Activated CD4-positive, alpha-beta memory T cell treated with anti-CD3 and anti-CD28 coated beads, Interleukin-2, amount 10 ng/mL, durations not matched to agents 7 days and 5 days (primary cell): ENCODE measurements around the gene NEO1. TPM values are rescaled to one million over a fixed set of nuclear protein-coding genes. Genes with fewer than 3 reads are reported as not detected.
A peak's percentile ranks its signal among the peaks of the same experiment; 100 is the strongest.

Experiments used
- CTCF ChIA-PET: fragments of 350-600 bp; sonication (Branson Sonifier 250); formaldehyde crosslinking; loops from one replicate; lab custom pipeline; 2021; ENCODE audit warnings: antibody characterized with exemption, inconsistent platforms; lab: Charles Lee
- POLR2A ChIA-PET: fragments of 350-600 bp; sonication (Branson Sonifier 250); formaldehyde crosslinking; loops from one replicate; lab custom pipeline; 2021; ENCODE audit warnings: antibody characterized with exemption; lab: Charles Lee
- DNase-seq: peaks from one replicate; pipeline ENCODE4 v3.0.0-alpha.2; 2020
- H3K27ac Mint-ChIP-seq: one replicate; pipeline ENCODE4 v1.8.0; 2021; ENCODE audit warnings: mild to moderate bottlenecking, mixed read lengths
- H3K27me3 Mint-ChIP-seq: one replicate; pipeline ENCODE4 v1.8.0; 2021; ENCODE audit warnings: mixed read lengths
- H3K36me3 Mint-ChIP-seq: one replicate; pipeline ENCODE4 v1.8.0; 2021; ENCODE audit warnings: low read depth, mixed read lengths
- H3K4me1 Mint-ChIP-seq: one replicate; pipeline ENCODE4 v1.8.0; 2021; ENCODE audit warnings: mixed read lengths
- H3K4me3 Mint-ChIP-seq: one replicate; pipeline ENCODE4 v1.8.0; 2021; ENCODE audit warnings: mild to moderate bottlenecking, mixed read lengths
- H3K9me3 Mint-ChIP-seq: one replicate; pipeline ENCODE4 v1.8.0; 2021; ENCODE audit warnings: mixed read lengths
- total RNA-seq, 2 experiments: library from RNA; stranded (reverse); gene quantifications; one replicate each; pipeline ENCODE4 v1.2.3, GENCODE V29; 2021

Gene NEO1
- total RNA-seq, 2 experiments from 2014 or later: 7.6 to 8.3 TPM

- Mint-ChIP-seq H3K36me3 (peaks cover 33% of the 10 kb centered on the region), H3K27me3 (no peaks in the 10 kb centered on the region), H3K4me1 (peaks cover 49% of the 10 kb centered on the region), H3K4me3 (no peak overlapping the region), H3K9me3 (peaks cover 15% of the 10 kb centered on the region), H3K27ac (peak overlapping the region; percentile 76)
- peak; percentile 80 for DNase-seq
- ChIA-PET CTCF (interaction anchor here (1.3 to 2.2 kb wide), 4 partner anchors 12 to 40 kb away, joined by 4 to 8 read pairs (median 6); no protein-coding TSS in a partner anchor), POLR2A (interaction anchor here (1.0 to 1.2 kb wide), 4 partner anchors 11 to 441 kb away, joined by 3 to 4 read pairs (median 3); no protein-coding TSS in a partner anchor)
Observed at GRCh38 chr15:73225358-73226015, 173.2 kb downstream of the NEO1 start.

- Mint-ChIP-seq H3K27me3 (no peaks in the 10 kb centered on the region), H3K4me3 (no peak overlapping the region), H3K4me1 (peaks cover 49% of the 10 kb centered on the region), H3K27ac (peak overlapping the region; percentile 76), H3K36me3 (peaks cover 33% of the 10 kb centered on the region), H3K9me3 (peaks cover 15% of the 10 kb centered on the region)
- POLR2A ChIA-PET: interaction anchor here (1.0 to 1.6 kb wide), 7 partner anchors 10 to 442 kb away, joined by 3 to 5 read pairs (median 3); no protein-coding TSS in a partner anchor
- DNase-seq: no peak
- CTCF ChIA-PET: interaction anchor here (1.0 to 2.1 kb wide), 4 partner anchors 11 to 18 kb away, joined by 3 to 8 read pairs (median 6); no protein-coding TSS in a partner anchor
Observed at GRCh38 chr15:73226093-73226814, 174.0 kb downstream of the NEO1 start.

GRCh38 chr15:73227433-73228056 lies 175.3 kb downstream of the NEO1 start:
- Mint-ChIP-seq H3K4me3 (no peak overlapping the region), H3K27me3 (no peaks in the 10 kb centered on the region), H3K36me3 (peaks cover 30% of the 10 kb centered on the region), H3K4me1 (peaks cover 50% of the 10 kb centered on the region), H3K27ac (peak overlapping the region; percentile 54), H3K9me3 (peaks cover 12% of the 10 kb centered on the region)
- ChIA-PET POLR2A (interaction anchor here (0.7 to 1.6 kb wide), 3 partner anchors 10 to 38 kb away, joined by 3 to 4 read pairs (median 4); no protein-coding TSS in a partner anchor), CTCF (interaction anchor here (0.7 to 2.1 kb wide), 6 partner anchors 10 to 515 kb away, joined by 3 to 8 read pairs (median 3); no protein-coding TSS in a partner anchor)
- no peak for DNase-seq

- ChIA-PET CTCF (interaction anchor here (0.7 to 1.3 kb wide), 4 partner anchors 11 to 515 kb away, joined by 3 to 4 read pairs (median 3); no protein-coding TSS in a partner anchor), POLR2A (interaction anchor here (0.7 kb wide), 1 partner anchor 32 kb away, joined by 4 read pairs; no protein-coding TSS in a partner anchor)
- peaks cover 46% of the 10 kb centered on the region for H3K4me1 Mint-ChIP-seq
- H3K9me3 Mint-ChIP-seq: peaks cover 8% of the 10 kb centered on the region
- H3K36me3 Mint-ChIP-seq: peaks cover 26% of the 10 kb centered on the region
- no peak for DNase-seq
- H3K27me3 Mint-ChIP-seq: no peaks in the 10 kb centered on the region
- H3K4me3 Mint-ChIP-seq: no peak overlapping the region
- no peak overlapping the region for H3K27ac Mint-ChIP-seq
Observed at GRCh38 chr15:73228128-73228646, 175.9 kb downstream of the NEO1 start.

- H3K27ac Mint-ChIP-seq: no peak overlapping the region
- peaks cover 20% of the 10 kb centered on the region for H3K4me1 Mint-ChIP-seq
- no peaks in the 10 kb centered on the region for H3K9me3 Mint-ChIP-seq
- ChIA-PET CTCF (interaction anchor here (1.2 to 2.2 kb wide), 3 partner anchors 10 to 43 kb away, joined by 4 to 6 read pairs (median 4); no protein-coding TSS in a partner anchor), POLR2A (no interaction called here)
- H3K4me3 Mint-ChIP-seq: no peak overlapping the region
- no peaks in the 10 kb centered on the region for H3K27me3 Mint-ChIP-seq
- no peak for DNase-seq
- peaks cover 5% of the 10 kb centered on the region for H3K36me3 Mint-ChIP-seq
Observed at GRCh38 chr15:73231661-73232419, 179.6 kb downstream of the NEO1 start.

GRCh38 chr15:73232776-73233175 lies 180.5 kb downstream of the NEO1 start:
- Mint-ChIP-seq H3K36me3 (peaks cover 5% of the 10 kb centered on the region), H3K27ac (no peak overlapping the region), H3K9me3 (no peaks in the 10 kb centered on the region), H3K4me3 (no peak overlapping the region), H3K27me3 (no peaks in the 10 kb centered on the region), H3K4me1 (peaks cover 14% of the 10 kb centered on the region)
- CTCF ChIA-PET: interaction anchor here (0.6 to 2.2 kb wide), 3 partner anchors 9 to 546 kb away, joined by 3 to 6 read pairs (median 4); no protein-coding TSS in a partner anchor
- DNase-seq: no peak
- POLR2A ChIA-PET: no interaction called here

GRCh38 chr15:73233623-73234022 lies 181.4 kb downstream of the NEO1 start:
- Mint-ChIP-seq H3K36me3 (peaks cover 5% of the 10 kb centered on the region), H3K27ac (no peak overlapping the region), H3K4me3 (no peak overlapping the region), H3K4me1 (peaks cover 10% of the 10 kb centered on the region), H3K9me3 (no peaks in the 10 kb centered on the region), H3K27me3 (no peaks in the 10 kb centered on the region)
- POLR2A ChIA-PET: no interaction called here
- CTCF ChIA-PET: interaction anchor here (0.6 to 2.2 kb wide), 2 partner anchors 8 to 546 kb away, joined by 3 to 6 read pairs; no protein-coding TSS in a partner anchor
- DNase-seq: no peak

GRCh38 chr15:73237910-73238309 lies 185.6 kb downstream of the NEO1 start:
- no peaks in the 10 kb centered on the region for H3K36me3 Mint-ChIP-seq
- H3K4me1 Mint-ChIP-seq: peaks cover 13% of the 10 kb centered on the region
- H3K27ac Mint-ChIP-seq: no peak overlapping the region
- no peak overlapping the region for H3K4me3 Mint-ChIP-seq
- H3K9me3 Mint-ChIP-seq: no peaks in the 10 kb centered on the region
- H3K27me3 Mint-ChIP-seq: no peaks in the 10 kb centered on the region
- DNase-seq: no peak
- ChIA-PET POLR2A (interaction anchor here (1.2 kb wide), 1 partner anchor 11 kb away, joined by 3 read pairs; no protein-coding TSS in a partner anchor), CTCF (interaction anchor here (0.6 to 2.2 kb wide), 11 partner anchors 8 to 1245 kb away, joined by 3 to 13 read pairs (median 3); no protein-coding TSS in a partner anchor)

GRCh38 chr15:73239564-73240215 lies 187.4 kb downstream of the NEO1 start:
- H3K9me3 Mint-ChIP-seq: no peaks in the 10 kb centered on the region
- no peaks in the 10 kb centered on the region for H3K36me3 Mint-ChIP-seq
- H3K4me3 Mint-ChIP-seq: no peak overlapping the region
- no peak for DNase-seq
- POLR2A ChIA-PET: no interaction called here
- CTCF ChIA-PET: interaction anchor here (1.0 to 5.8 kb wide), 7 partner anchors 12 to 517 kb away, joined by 3 to 47 read pairs (median 5); no protein-coding TSS in a partner anchor
- H3K4me1 Mint-ChIP-seq: peaks cover 19% of the 10 kb centered on the region
- H3K27me3 Mint-ChIP-seq: no peaks in the 10 kb centered on the region
- no peak overlapping the region for H3K27ac Mint-ChIP-seq

GRCh38 chr15:73240866-73241499 lies 188.7 kb downstream of the NEO1 start:
- DNase-seq: peak; percentile 82
- Mint-ChIP-seq H3K9me3 (no peaks in the 10 kb centered on the region), H3K27ac (no peak overlapping the region), H3K4me1 (peaks cover 19% of the 10 kb centered on the region), H3K27me3 (no peaks in the 10 kb centered on the region), H3K4me3 (no peak overlapping the region), H3K36me3 (no peaks in the 10 kb centered on the region)
- CTCF ChIA-PET: interaction anchor here (0.8 to 5.8 kb wide), 23 partner anchors 8 to 519 kb away, joined by 3 to 47 read pairs (median 5); no protein-coding TSS in a partner anchor
- POLR2A ChIA-PET: interaction anchor here (0.9 kb wide), 1 partner anchor 457 kb away, joined by 3 read pairs; no protein-coding TSS in a partner anchor
